GM18870 (cell line): ENCODE results near the gene MORN1.
A peak's percentile ranks its signal among the peaks of the same experiment; 100 is the strongest.

Source experiments
- ATAC-seq: cut with Tn5 transposase; IDR thresholded peaks from one replicate; pipeline ENCODE4 v1.9.1; 2021; ENCODE audit warnings: moderate library complexity; ENCODE audit not compliant: unreplicated experiment

The MORN1 gene

DNA sequence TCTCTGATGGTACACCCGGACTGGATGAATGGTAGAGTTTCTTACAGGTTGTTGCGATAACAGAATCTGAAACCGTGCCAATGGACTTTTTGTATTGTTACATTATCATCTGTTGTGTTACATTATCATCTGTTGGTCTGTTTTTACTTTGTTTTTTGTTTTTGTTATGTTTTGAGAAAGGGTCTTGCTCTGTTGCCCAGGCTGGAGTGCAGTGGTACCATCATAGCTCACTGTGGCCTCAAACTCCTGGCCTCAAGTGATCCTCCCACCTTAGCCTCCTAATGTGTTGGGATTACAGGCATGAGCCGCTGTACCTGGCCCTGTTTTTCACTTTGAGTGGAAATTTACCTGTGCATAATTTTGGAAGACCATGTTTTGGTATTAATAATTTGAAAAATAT is 31.2 kb upstream of the MORN1 start:
- no peak for ATAC-seq

GRCh38 chr1:2419416-2419815 is 28.1 kb upstream of the MORN1 start:
- ATAC-seq: no peak

- no peak for ATAC-seq
These were observed 27.5 kb upstream of the MORN1 start for GRCh38 chr1:2418791-2419320.

GRCh38 chr1:2417833-2418225 is 26.5 kb upstream of the MORN1 start:
- ATAC-seq: no peak

- no peak for ATAC-seq
These were observed 25.9 kb upstream of the MORN1 start for GRCh38 chr1:2417083-2417832.

DNA sequence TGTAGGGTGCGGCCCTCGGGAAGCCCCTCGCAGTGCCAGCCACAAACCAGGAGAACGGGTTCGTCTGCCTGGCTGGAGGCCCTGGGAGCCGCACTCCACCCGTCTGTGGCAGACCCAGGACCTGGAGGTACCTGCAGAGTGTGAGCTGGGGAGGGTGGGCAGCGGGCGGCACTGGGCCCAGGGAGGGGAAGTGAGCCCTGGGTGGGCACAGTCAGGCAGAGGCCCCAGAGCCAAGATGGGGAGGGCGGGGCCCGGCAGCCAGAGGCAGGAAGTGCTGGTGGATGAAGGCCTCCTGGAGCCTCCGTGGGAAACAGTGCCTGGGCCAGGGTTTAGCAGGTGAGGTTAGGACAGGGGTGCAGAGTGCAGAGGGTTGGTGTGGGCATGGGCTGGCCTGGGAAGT is 25.0 kb upstream of the MORN1 start:
- ATAC-seq: no peak

GRCh38 chr1:2415801-2416208 is 24.5 kb upstream of the MORN1 start:
- no peak for ATAC-seq

DNA sequence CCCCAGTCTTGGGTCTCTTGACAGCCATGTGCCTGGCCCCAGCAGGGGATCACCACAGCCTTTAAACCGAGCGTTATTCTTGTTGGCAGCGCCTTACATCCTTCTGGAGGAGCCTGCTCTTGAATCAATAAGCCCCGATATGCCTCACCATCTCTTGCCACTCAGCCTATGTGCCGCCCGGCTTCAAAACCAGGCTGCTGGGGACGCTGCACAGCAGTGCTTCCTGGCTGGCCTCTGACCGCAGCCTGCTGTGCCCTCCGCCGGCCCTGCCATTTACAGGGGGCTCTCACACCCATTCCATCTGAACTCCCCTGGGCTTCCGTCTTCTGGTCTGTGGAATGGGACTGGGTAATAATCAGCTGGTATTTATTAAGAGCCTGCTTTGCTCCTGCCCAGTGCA is 24.0 kb upstream of the MORN1 start:
- no peak for ATAC-seq

DNA sequence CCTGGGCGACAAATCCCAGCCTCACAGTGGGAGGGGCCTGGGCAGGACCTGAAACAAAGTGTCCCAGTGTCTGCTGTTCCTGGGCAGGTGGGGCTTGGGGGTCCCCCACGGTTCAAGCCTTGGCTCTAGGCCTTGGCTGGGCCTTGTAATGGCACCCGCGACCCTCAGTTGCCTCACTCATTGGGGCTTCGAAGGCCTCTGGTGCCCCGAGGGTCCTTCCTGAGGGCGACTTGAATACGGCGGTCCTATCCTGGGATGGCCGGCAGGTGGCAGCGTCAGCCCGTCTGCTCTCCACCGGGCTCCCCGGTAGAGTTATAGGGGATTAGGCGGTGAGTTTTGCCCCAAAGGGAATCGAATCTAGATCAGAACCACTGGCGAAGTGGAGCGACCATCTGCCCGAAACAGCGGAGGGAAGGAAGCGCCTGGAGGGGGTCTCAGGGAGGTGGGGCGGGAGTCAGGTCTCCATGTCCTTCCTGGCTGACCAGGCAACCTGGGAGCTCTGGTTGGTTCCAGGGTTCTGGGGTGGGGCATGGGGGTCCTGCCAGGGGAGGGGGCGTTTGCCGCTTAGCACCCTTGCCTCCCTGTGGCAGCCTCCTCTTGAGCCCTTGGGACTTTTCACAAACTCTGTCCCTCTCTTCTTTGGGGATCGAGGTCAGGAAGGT is 23.1 kb upstream of the MORN1 start:
- no peak for ATAC-seq

GRCh38 chr1:2413495-2414296 is 22.3 kb upstream of the MORN1 start:
- ATAC-seq: no peak

DNA sequence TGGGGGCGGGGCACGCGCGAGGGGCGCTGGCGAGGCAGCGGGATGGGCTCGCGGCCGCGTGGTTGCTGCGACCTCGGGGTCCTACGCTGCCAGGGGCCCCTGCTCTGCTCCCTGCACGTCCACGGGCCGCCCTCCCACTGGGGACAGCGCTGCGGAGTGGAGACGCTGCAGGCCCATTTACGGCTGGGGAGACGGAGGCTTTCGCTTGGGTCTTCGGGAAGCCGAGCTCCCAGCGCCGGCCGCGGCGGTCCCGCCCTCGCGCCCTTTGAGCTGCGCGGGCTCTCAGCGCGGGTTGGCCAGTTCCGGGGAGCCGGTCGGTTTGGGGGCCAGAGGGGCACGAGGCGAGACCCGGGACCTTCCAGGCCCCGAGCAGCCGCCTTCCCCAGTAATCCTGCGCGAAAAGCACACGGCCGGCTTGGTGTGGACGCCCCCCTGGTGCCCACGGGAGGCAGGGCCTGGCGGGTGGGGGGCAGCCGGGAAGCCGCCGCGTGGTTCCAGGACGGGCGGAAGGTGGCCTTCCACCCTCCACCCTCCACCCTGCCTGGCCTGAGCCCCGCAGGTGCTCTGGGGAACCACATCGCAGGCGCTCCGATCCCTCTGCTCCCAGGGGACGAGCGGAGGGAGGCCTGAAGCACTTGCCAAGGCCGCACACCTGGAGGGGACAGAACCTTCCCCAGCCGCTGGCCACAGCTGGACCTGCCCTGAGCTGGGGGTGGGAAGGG is 21.6 kb upstream of the MORN1 start:
- ATAC-seq: peak; percentile 16

DNA sequence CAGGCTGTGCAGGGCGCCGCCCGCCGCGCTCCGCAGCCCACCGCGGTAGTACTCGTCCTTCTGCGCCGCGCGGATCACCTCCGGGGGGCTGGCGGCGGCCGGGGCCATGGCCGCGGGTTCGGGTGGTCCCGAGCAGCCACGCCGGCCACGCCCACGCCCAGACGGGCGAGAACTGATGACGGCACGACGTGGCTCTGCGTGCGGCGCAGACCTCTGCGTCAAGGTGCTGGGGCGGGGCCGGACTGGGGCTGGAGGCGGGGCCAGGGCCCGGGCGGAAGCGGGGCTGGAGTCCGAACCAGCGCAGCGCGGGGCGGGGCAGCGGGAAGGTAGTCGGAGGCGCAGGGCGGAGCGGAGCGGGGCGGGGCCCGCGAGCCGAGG is 21.0 kb upstream of the MORN1 start, which contains the start of gene PEX10:
Gene PEX10 (minus strand): TSS at position 170 of the 378 bp plus-strand sequence. CDS start 62 bp downstream, at position 108.
- peak; percentile 38 for ATAC-seq

DNA sequence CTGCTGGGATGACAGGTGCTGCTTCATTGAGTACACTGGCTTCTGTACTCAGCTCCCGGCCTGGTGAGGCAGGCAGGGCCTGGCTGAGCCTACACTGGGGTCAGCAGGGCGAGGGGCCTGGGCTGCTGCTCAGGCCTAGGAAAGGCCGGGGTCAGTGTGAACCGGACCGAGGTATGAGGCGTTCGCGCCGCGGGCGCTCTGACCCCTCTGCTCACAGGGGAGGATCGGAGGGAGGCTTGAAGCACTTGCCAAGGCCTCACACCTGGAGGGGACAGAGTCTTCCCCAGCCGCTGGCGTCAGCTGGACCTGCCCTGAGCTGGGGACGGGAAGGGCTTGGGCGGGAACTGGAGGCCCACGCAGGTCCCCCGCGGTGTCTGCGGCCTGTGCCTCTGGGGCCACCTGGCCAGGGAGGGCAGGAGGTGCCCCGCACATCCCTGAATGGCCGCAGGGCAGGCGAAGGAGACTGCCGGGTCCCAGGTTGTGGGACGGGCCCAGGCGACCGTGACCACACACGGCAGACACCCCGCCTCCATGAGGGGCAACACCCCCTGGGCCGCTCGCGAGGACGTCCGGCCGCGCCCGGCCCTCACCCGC is 20.5 kb upstream of the MORN1 start:
- ATAC-seq: peak; percentile 9

DNA sequence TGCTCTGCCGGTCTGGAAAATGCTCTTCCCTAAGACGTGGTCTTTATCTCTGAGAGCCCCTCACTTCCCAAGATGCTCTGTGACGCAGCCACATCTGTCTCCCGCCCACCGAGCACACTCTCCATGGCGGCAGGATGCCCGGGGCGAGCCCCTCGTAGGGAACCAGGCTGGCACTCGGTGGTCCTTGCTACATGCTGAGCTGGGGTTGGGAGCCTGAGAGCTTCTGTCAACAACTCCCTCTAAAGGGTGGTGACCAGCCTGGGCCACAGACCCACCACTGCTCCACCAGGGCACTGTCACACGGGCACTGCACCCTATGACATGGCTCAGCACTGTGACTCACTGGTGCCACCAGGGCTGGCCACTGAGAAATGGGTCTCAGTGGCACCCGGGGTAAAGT is 18.4 kb upstream of the MORN1 start:
- no peak for ATAC-seq

DNA sequence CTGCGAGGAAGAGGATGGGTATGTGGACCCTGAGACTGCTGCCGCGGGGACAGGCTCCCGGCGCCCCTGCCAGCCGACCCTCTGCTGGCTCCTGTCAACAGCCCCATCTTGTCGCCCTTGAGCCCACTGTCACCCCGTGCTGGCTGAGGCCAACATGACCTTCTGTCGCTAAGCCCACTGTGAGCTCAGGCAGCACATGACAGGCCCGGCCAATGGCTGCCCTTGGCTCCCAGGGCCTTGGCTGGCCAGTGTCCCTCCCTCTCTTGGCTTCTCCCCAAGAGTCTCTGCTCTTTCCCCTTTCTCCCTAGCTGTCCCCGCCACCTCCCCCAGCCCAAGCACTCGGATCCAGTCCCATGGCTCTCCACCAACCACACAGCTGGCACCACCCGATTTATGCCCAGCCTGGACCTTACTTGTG is 17.5 kb upstream of the MORN1 start:
- no peak for ATAC-seq

DNA sequence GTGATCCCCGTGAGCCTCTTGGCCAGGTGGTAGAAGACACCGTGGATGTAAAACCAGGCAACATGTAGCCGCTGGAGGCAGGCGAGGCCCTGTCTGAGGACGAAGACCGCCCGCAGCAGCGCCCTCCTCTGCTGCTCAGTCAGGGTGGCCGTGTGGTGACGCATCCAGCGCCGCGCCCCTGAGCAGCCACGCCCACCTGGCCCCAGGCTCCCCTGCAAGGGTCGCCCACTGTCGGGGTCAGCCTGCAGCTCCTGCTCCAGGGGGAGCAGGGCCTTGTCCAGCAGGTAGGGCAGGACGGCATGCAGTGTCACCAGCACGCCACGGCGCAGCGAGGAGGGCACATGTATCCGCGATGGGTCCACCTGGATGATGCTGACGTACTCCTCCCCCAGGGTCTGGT is 17.1 kb upstream of the MORN1 start:
- ATAC-seq: no peak

DNA sequence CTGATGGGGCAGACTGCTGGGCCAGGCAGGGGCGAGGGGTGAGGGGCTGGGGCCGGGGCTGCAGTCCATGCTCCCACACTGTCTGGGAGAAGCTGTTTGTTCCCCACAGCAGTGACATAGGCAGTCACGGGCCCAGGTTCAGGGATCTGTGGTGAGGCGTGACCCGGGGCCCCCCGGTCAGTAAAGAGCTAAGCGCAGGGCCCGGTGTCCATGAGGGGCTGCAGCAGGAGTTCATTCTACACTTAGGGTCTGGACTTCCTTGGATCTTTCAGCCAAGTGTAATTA is 16.6 kb upstream of the MORN1 start:
- ATAC-seq: no peak

DNA sequence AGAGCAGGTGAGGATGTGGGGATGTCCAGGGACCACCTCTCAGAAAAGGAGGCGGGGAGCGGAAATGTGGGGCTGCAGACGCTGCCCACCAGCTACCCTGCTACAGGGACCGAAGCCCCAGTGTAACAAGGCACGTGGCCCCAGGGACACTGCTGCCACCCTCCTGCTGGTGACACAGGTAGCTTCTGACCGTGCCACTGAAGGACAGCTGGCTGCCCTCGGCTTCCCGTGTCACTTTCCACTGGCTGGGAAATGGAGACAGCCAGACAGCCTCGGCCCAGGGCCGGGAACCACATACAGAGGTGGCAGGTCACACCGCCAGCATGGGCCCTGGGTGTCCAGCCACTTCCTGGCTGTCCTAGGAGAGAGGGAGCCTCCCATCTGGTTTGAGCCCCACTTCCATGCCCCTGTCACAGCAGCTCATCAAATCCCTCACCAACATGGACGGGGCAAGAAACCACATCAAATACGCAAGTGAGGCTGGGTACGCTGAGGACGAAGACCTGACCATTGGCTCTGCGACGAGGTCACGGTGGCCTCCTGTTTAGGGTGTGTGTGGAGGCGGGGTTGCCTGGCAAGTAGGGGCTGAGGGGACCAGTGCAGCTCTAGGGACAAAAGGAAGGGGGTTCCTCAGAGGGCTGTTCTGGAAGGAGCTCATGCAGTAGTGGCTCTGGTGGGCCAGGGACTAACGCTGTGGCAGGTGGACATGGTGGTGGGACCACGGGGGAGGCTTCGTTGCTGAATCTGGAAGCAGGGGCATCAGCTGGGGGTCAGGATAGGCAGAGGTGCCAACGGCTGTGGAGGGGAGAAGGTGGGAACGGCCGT is 16.0 kb upstream of the MORN1 start:
- no peak for ATAC-seq

DNA sequence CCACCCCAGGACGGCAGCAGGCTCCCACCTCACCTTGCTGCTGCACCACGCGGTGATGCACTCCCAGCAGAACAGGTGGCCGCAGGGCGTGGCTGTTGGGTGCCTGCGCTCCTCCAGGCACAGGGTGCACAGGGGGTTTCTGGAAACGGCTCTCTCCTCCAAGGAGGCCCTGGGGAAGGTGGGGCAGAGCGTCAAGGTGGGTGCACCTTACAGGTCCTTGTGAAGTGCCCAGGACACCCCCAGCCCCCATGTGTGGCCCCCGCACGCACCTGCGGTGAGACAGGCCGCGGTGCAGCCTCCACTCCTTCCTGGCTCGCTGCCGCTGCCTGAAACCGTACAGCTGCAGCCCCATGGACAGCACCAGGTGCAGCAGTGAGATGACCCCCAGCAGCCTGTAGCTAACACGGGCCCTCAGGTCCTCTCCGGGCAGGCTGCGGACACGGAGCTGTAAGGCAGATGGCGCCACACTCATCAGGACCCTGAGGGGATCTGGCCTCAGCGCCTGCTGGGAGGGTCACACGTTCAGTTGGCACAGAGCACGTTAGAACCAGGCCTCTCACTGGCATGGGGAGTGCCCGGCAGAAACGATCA is 15.2 kb upstream of the MORN1 start:
- no peak for ATAC-seq
